ENCODE data around the gene SUCO. TPM values are rescaled to one million over a fixed set of nuclear protein-coding genes. Genes with fewer than 3 reads are reported as not detected.
A peak's percentile ranks its signal among the peaks of the same experiment; 100 is the strongest.

Gene SUCO
- total RNA-seq, 2 experiments from 2014 or later, result 22.8 TPM

- Mint-ChIP-seq H3K27me3 (no peaks in the 10 kb centered on the region), H3K36me3 (ENCODE audit: low read depth) (peaks cover 36% of the 10 kb centered on the region), H3K9me3 (peaks cover 4% of the 10 kb centered on the region), H3K27ac (no peak overlapping the region), H3K4me1 (ENCODE audit: low read depth) (no peaks in the 10 kb centered on the region), H3K4me3 (no peak overlapping the region)
- CTCF ChIA-PET, result interaction anchor here (1.0 kb wide), 1 partner anchor 153 kb away, joined by 4 read pairs; no protein-coding TSS in a partner anchor
- ATAC-seq (no peak), DNase-seq (no peak)
- intact Hi-C loops (cut with micrococcal nuclease), result no loop called here
- POLR2A ChIA-PET, result no interaction called here
- no peak for TF ChIP-seq CTCF (IDR thresholded peaks at IDR 0.05)
Measured at GRCh38 chr1:172574080-172574479, 41.1 kb downstream of the SUCO start.

GRCh38 chr1:172578586-172578985 lies 45.6 kb downstream of the SUCO start:
- peaks cover 15% of the 10 kb centered on the region for H3K36me3 Mint-ChIP-seq (ENCODE audit: low read depth)
- no peak for TF ChIP-seq CTCF (IDR thresholded peaks at IDR 0.05)
- ATAC-seq (no peak), DNase-seq (no peak)
- no peak overlapping the region for H3K4me3 Mint-ChIP-seq
- no peak overlapping the region for H3K27ac Mint-ChIP-seq
- POLR2A ChIA-PET, result no interaction called here
- intact Hi-C loops (cut with micrococcal nuclease), result no loop called here
- no peaks in the 10 kb centered on the region for H3K27me3 Mint-ChIP-seq
- H3K4me1 Mint-ChIP-seq (ENCODE audit: low read depth), result peaks cover 3% of the 10 kb centered on the region
- CTCF ChIA-PET, result interaction anchor here (1.0 to 1.5 kb wide), 2 partner anchors 149 to 164 kb away, joined by 3 to 6 read pairs; no protein-coding TSS in a partner anchor
- no peaks in the 10 kb centered on the region for H3K9me3 Mint-ChIP-seq

- H3K4me3 Mint-ChIP-seq, result no peak overlapping the region
- CTCF ChIA-PET, result interaction anchor here (0.9 to 1.8 kb wide), 3 partner anchors 138 to 161 kb away, joined by 3 to 7 read pairs (median 3); no protein-coding TSS in a partner anchor
- DNase-seq (no peak), ATAC-seq (no peak)
- H3K27me3 Mint-ChIP-seq, result no peaks in the 10 kb centered on the region
- no peak overlapping the region for H3K27ac Mint-ChIP-seq
- no peaks in the 10 kb centered on the region for H3K9me3 Mint-ChIP-seq
- intact Hi-C loops (cut with micrococcal nuclease), result no loop called here
- H3K4me1 Mint-ChIP-seq (ENCODE audit: low read depth), result peaks cover 6% of the 10 kb centered on the region
- POLR2A ChIA-PET, result no interaction called here
- no peak for TF ChIP-seq CTCF (IDR thresholded peaks at IDR 0.05)
- peaks cover 13% of the 10 kb centered on the region for H3K36me3 Mint-ChIP-seq (ENCODE audit: low read depth)
Measured at GRCh38 chr1:172581273-172581672, 48.3 kb downstream of the SUCO start.

- H3K4me3 Mint-ChIP-seq, result no peak overlapping the region
- H3K27ac Mint-ChIP-seq, result no peak overlapping the region
- H3K36me3 Mint-ChIP-seq (ENCODE audit: low read depth), result peaks cover 13% of the 10 kb centered on the region
- no peaks in the 10 kb centered on the region for H3K27me3 Mint-ChIP-seq
- H3K9me3 Mint-ChIP-seq, result no peaks in the 10 kb centered on the region
- intact Hi-C loops (cut with micrococcal nuclease), result no loop called here
- ChIA-PET POLR2A (no interaction called here), CTCF (interaction anchor here (0.9 to 1.3 kb wide), 2 partner anchors 146 to 161 kb away, joined by 3 to 7 read pairs; no protein-coding TSS in a partner anchor)
- TF ChIP-seq CTCF (IDR thresholded peaks at IDR 0.05), result no peak
- DNase-seq (no peak), ATAC-seq (no peak)
- peaks cover 6% of the 10 kb centered on the region for H3K4me1 Mint-ChIP-seq (ENCODE audit: low read depth)
Measured at GRCh38 chr1:172581779-172582178, 48.8 kb downstream of the SUCO start.

- Mint-ChIP-seq H3K36me3 (ENCODE audit: low read depth) (peaks cover 13% of the 10 kb centered on the region), H3K27ac (no peak overlapping the region), H3K9me3 (no peaks in the 10 kb centered on the region), H3K4me1 (ENCODE audit: low read depth) (peaks cover 8% of the 10 kb centered on the region), H3K4me3 (no peak overlapping the region), H3K27me3 (no peaks in the 10 kb centered on the region)
- ChIA-PET CTCF (interaction anchor here (0.8 to 1.3 kb wide), 3 partner anchors 10 to 144 kb away, joined by 3 read pairs; no protein-coding TSS in a partner anchor), POLR2A (no interaction called here)
- no peak for ATAC-seq
- intact Hi-C loops (cut with micrococcal nuclease), result no loop called here
- peak; percentile 23 for TF ChIP-seq CTCF (IDR thresholded peaks at IDR 0.05)
- DNase-seq, result no peak
Measured at GRCh38 chr1:172582889-172583288, 49.9 kb downstream of the SUCO start.
